MM.1S (cell line): ENCODE measurements around the gene SCIN.

ENCODE experiments used
- CTCF ChIP-seq: fragments of 300-600 bp; sonication (generic); IDR thresholded peaks from 2 replicates; pipeline ENCODE4 v1.5.1; 2016; ENCODE audit warnings: antibody characterized with exemption, low read length, mixed read lengths
- EZH2 ChIP-seq: fragments of 300-600 bp; sonication (generic); optimal IDR thresholded peaks from 2 replicates; pipeline ENCODE3; 2017; ENCODE audit warnings: low read depth, mild to moderate bottlenecking, antibody characterized with exemption, low read length, mixed read lengths
- EZH2phosphoT487 ChIP-seq: fragments of 300-600 bp; sonication (generic); IDR thresholded peaks from 2 replicates; pipeline ENCODE4 v1.6.1; 2018; ENCODE audit warnings: antibody characterized with exemption, low read length

- TF ChIP-seq CTCF (no peak), EZH2phosphoT487 (no peak), EZH2 (no peak)
Measured at GRCh38 chr7:12573885-12574284, 3.4 kb downstream of the SCIN start.
